ENCODE results near the gene SYS1.
"Not testable (repeated sequence)": the region's sequence is repeated elsewhere in the genome, so short reads cannot be mapped to it uniquely, and the experiment has no call there.

SYS1 gene

DNA sequence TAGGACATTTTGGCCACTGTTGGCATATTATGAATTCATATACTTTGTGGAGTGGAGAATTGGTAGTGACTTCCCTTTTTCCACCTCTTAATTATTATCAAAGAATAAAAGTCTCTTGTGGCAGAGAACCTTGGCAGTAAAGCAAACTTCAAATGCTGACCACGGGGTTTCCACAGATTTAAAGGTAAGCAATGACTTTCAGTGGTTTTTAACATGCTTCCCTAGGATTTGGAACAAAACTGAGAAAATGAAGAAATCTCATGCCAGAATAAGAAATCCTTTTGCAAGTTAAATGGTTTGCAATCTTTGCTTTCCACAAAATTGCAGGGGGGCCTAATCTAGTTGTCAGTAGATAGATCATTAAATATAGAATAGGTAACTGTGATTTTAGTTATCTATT, 12.7 kb upstream of the SYS1 start:
- no peaks in the 10 kb centered on the region for H3K79me2 ChIP-seq (ENCODE audit: low read length)
- H3K4me1 ChIP-seq (ENCODE audit: low read length), result 0 out of 2 replicates have a peak, but pooled peaks cover 7% of the 10 kb centered on the region
- DNase-seq, result no peak
- H3K4me3 ChIP-seq (ENCODE audit: low read length), result no peak overlapping the region
- no peaks in the 10 kb centered on the region for H4K20me1 ChIP-seq (ENCODE audit: insufficient read depth, low read length)
- H3K9me2 ChIP-seq (replicated peaks; ENCODE audit: insufficient read depth, low read length), result no peaks in the 10 kb centered on the region
- no peak overlapping the region for H3K9ac ChIP-seq (ENCODE audit: low read length)
- peaks cover 8% of the 10 kb centered on the region; the same call in 1 of the 2 replicates for H3K27me3 ChIP-seq (replicated peaks; ENCODE audit: insufficient read depth, low read length)
- no peak for TF ChIP-seq EZH2phosphoT487 (IDR thresholded peaks at IDR 0.05; ENCODE audit: low read length)
- H3K36me3 ChIP-seq (replicated peaks; ENCODE audit: insufficient read depth, low read length), result no peaks in the 10 kb centered on the region
- no peak overlapping the region for H3K27ac ChIP-seq (ENCODE audit: low read length)
- no peak overlapping the region for H2AFZ ChIP-seq (ENCODE audit: low read length)
- no peaks in the 10 kb centered on the region for H3K9me3 ChIP-seq (replicated peaks; ENCODE audit: insufficient read depth, low read length)
- no peak overlapping the region for H3K4me2 ChIP-seq (ENCODE audit: low read depth, low read length)
- no peaks in the 10 kb centered on the region for H3F3A ChIP-seq (ENCODE audit: insufficient read depth, low read length)

DNA sequence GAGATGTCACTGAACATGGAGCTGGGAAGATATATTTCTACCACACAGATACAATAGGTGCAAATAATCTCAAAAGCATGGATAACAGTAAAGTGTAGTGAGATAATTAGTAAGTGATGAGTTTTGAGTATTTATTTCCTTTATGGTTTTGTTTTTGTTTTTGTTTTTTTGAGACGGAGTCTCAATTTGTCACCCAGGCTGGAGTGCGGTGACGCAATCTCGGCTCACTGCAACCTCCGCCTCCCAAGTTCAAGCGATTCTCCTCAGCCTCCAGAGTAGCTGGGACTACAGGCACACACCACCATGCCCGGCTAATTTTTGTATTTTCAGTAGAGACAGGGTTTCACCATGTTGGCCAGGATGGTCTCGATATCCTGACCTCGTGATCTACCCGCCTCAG, 12.2 kb upstream of the SYS1 start:
- H3K4me2 ChIP-seq (ENCODE audit: low read depth, low read length); H4K20me1 ChIP-seq (ENCODE audit: insufficient read depth, low read length); H3K27me3 ChIP-seq (replicated peaks; ENCODE audit: insufficient read depth, low read length); DNase-seq; H3K4me3 ChIP-seq (ENCODE audit: low read length); H3K9me2 ChIP-seq (replicated peaks; ENCODE audit: insufficient read depth, low read length); H3K9me3 ChIP-seq (replicated peaks; ENCODE audit: insufficient read depth, low read length); H3K36me3 ChIP-seq (replicated peaks; ENCODE audit: insufficient read depth, low read length); H3K27ac ChIP-seq (ENCODE audit: low read length); H3K79me2 ChIP-seq (ENCODE audit: low read length); H2AFZ ChIP-seq (ENCODE audit: low read length); H3K9ac ChIP-seq (ENCODE audit: low read length); H3F3A ChIP-seq (ENCODE audit: insufficient read depth, low read length): not testable (repeated sequence)
- peaks cover 12% of the 10 kb centered on the region for H3K4me1 ChIP-seq (ENCODE audit: low read length)

DNA sequence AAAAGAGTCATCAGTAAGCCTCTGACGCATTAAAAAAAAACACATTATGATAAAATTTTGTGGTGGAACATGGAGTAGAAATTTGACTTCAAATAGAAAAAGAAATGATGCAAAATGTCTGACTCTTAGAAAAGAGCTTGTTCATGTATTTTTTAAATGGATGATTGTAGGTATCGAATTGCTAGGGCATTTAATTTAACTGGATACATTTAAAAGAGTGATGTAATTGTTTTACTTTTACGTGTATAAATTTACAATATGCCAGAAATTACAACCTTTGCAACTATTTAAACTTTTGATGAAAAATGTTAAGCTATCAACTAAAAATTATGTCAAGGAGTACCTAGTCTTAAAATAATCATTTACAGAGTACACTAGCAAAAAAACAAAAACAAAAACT, 10.2 kb upstream of the SYS1 start:
- no peaks in the 10 kb centered on the region for H3K9me2 ChIP-seq (replicated peaks; ENCODE audit: insufficient read depth, low read length)
- H3K36me3 ChIP-seq (replicated peaks; ENCODE audit: insufficient read depth, low read length), result no peaks in the 10 kb centered on the region
- H3K27me3 ChIP-seq (replicated peaks; ENCODE audit: insufficient read depth, low read length), result no peaks in the 10 kb centered on the region
- H3F3A ChIP-seq (ENCODE audit: insufficient read depth, low read length), result peaks cover 3% of the 10 kb centered on the region; the same call in 1 of the 2 replicates
- no peak for TF ChIP-seq EZH2 (optimal IDR thresholded peaks at IDR 0.05; ENCODE audit: low read depth, low read length)
- TF ChIP-seq EZH2phosphoT487 (IDR thresholded peaks at IDR 0.05; ENCODE audit: low read length), result no peak
- TF ChIP-seq, protein P1, sequence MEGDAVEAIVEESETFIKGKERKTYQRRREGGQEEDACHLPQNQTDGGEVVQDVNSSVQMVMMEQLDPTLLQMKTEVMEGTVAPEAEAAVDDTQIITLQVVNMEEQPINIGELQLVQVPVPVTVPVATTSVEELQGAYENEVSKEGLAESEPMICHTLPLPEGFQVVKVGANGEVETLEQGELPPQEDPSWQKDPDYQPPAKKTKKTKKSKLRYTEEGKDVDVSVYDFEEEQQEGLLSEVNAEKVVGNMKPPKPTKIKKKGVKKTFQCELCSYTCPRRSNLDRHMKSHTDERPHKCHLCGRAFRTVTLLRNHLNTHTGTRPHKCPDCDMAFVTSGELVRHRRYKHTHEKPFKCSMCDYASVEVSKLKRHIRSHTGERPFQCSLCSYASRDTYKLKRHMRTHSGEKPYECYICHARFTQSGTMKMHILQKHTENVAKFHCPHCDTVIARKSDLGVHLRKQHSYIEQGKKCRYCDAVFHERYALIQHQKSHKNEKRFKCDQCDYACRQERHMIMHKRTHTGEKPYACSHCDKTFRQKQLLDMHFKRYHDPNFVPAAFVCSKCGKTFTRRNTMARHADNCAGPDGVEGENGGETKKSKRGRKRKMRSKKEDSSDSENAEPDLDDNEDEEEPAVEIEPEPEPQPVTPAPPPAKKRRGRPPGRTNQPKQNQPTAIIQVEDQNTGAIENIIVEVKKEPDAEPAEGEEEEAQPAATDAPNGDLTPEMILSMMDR (IDR thresholded peaks at IDR 0.05; ENCODE audit: low read length), result no peak
- no peaks in the 10 kb centered on the region for H4K20me1 ChIP-seq (ENCODE audit: insufficient read depth, low read length)
- no peak overlapping the region for H3K9ac ChIP-seq (ENCODE audit: low read length)
- no peak overlapping the region for H3K27ac ChIP-seq (ENCODE audit: low read length)
- H2AFZ ChIP-seq (ENCODE audit: low read length), result no peak overlapping the region
- no peak for DNase-seq
- no peaks in the 10 kb centered on the region for H3K9me3 ChIP-seq (replicated peaks; ENCODE audit: insufficient read depth, low read length)
- H3K4me1 ChIP-seq (ENCODE audit: low read length), result peaks cover 17% of the 10 kb centered on the region
- H3K4me2 ChIP-seq (ENCODE audit: low read depth, low read length), result no peak overlapping the region
- H3K79me2 ChIP-seq (ENCODE audit: low read length), result no peaks in the 10 kb centered on the region
- H3K4me3 ChIP-seq (ENCODE audit: low read length), result no peak overlapping the region

DNA sequence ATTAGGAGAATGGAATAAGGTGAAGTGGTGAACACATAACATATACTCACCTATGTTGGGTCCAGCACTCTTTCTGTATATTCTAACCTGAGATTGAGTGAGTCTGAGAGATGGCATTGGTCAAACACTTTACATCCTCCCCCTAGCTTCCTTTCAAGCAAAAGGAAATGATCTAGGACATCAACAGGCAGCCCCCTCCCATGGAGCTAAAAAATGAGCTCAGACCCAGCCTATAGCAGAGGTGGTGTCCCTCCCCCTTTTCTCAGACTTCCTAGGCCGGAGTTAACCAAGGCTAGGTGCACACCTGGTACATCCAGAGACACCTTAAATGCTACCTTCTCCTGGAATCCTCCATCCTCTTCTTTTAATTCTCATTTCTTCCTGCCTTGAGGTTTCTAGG, 9.2 kb upstream of the SYS1 start:
- TF ChIP-seq, protein P1 (IDR thresholded peaks at IDR 0.05; ENCODE audit: low read length), result no peak
- no peak for TF ChIP-seq EZH2phosphoT487 (IDR thresholded peaks at IDR 0.05; ENCODE audit: low read length)
- TF ChIP-seq EZH2 (optimal IDR thresholded peaks at IDR 0.05; ENCODE audit: low read depth, low read length), result no peak
- Histone ChIP-seq H2AFZ (ENCODE audit: low read length) (no peak overlapping the region), H3K27ac (ENCODE audit: low read length) (no peak overlapping the region), H4K20me1 (ENCODE audit: insufficient read depth, low read length) (no peaks in the 10 kb centered on the region), H3K4me1 (ENCODE audit: low read length) (peaks cover 22% of the 10 kb centered on the region), H3K9ac (ENCODE audit: low read length) (no peak overlapping the region), H3F3A (ENCODE audit: insufficient read depth, low read length) (peaks cover 3% of the 10 kb centered on the region; the same call in 1 of the 2 replicates), H3K4me3 (ENCODE audit: low read length) (no peak overlapping the region), H3K36me3 (replicated peaks; ENCODE audit: insufficient read depth, low read length) (no peaks in the 10 kb centered on the region), H3K27me3 (replicated peaks; ENCODE audit: insufficient read depth, low read length) (no peaks in the 10 kb centered on the region), H3K9me2 (replicated peaks; ENCODE audit: insufficient read depth, low read length) (no peaks in the 10 kb centered on the region), H3K9me3 (replicated peaks; ENCODE audit: insufficient read depth, low read length) (no peaks in the 10 kb centered on the region), H3K4me2 (ENCODE audit: low read depth, low read length) (no peak overlapping the region), H3K79me2 (ENCODE audit: low read length) (no peaks in the 10 kb centered on the region)
- no peak for DNase-seq

All from MM.1S (cell line).